Measurements from ENCODE around the gene KHNYN.

DNA sequence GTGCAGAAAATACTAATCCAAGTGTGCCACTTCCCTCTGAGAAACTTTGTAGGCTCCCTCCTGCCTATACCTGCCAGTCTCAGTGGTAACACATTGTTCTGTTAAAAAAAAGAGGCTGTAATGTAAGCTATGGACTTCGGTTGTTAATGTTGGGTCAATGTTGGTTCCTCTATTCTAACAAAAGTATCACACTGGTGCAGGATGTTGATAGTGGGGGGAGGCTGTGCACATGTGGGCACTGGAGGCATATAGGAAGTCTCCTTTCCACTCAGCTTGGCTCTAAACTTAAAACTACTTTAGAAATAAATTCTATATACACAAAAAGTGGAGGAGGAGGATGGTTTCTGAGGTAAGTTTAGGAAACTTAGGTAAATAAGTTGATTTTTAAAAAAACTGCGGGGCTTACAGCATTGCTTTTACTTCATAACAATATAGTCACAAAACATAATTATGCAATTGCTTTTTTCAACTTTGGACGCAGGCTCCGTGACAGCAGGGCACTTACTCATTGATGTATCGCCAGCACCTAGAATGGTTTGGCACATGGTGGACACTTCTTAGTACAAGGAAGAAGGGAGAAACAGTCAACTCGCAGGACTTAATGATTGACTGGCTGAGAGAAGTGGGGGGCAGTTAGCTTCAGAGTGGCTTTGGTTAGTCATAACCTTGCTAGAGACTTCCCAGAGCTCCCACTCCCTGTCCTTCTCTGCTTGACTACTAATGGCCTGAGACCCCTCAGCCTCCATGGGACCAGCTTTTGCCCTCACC, 38.9 kb upstream of the KHNYN start:
- TF ChIP-seq, protein P1, sequence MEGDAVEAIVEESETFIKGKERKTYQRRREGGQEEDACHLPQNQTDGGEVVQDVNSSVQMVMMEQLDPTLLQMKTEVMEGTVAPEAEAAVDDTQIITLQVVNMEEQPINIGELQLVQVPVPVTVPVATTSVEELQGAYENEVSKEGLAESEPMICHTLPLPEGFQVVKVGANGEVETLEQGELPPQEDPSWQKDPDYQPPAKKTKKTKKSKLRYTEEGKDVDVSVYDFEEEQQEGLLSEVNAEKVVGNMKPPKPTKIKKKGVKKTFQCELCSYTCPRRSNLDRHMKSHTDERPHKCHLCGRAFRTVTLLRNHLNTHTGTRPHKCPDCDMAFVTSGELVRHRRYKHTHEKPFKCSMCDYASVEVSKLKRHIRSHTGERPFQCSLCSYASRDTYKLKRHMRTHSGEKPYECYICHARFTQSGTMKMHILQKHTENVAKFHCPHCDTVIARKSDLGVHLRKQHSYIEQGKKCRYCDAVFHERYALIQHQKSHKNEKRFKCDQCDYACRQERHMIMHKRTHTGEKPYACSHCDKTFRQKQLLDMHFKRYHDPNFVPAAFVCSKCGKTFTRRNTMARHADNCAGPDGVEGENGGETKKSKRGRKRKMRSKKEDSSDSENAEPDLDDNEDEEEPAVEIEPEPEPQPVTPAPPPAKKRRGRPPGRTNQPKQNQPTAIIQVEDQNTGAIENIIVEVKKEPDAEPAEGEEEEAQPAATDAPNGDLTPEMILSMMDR (conservative IDR thresholded peaks at IDR 0.05; ENCODE audit: low read length): no peak
- TF ChIP-seq EZH2phosphoT487 (IDR thresholded peaks at IDR 0.05; ENCODE audit: borderline replicate concordance, low read depth, low read length): no peak
